GM21528 (cell line): ENCODE measurements around the gene CDR2.

ENCODE experiments used
- ATAC-seq: cut with Tn5 transposase; IDR thresholded peaks from one replicate; pipeline ENCODE4 v1.9.1; 2021; ENCODE audit warnings: mild to moderate bottlenecking, moderate library complexity; ENCODE audit not compliant: unreplicated experiment, low FRiP score

Gene CDR2

GRCh38 chr16:22325598-22326368 lies 48.6 kb downstream of the CDR2 start:
- ATAC-seq: no peak

- no peak for ATAC-seq
Observed at GRCh38 chr16:22324787-22325597, 49.4 kb downstream of the CDR2 start.

GRCh38 chr16:22323959-22324786 lies 50.2 kb downstream of the CDR2 start:
- no peak for ATAC-seq

GRCh38 chr16:22323173-22323958 lies 51.1 kb downstream of the CDR2 start:
- ATAC-seq: no peak

- ATAC-seq: no peak
Observed at GRCh38 chr16:22322741-22323140, 51.7 kb downstream of the CDR2 start.

- no peak for ATAC-seq
Observed at GRCh38 chr16:22322021-22322471, 52.4 kb downstream of the CDR2 start.

- no peak for ATAC-seq
Observed at GRCh38 chr16:22321340-22322001, 52.9 kb downstream of the CDR2 start.

- ATAC-seq: no peak
Observed at GRCh38 chr16:22320572-22321339, 53.7 kb downstream of the CDR2 start.

GRCh38 chr16:22318690-22319358 lies 55.6 kb downstream of the CDR2 start:
- no peak for ATAC-seq

GRCh38 chr16:22317625-22318024 lies 56.8 kb downstream of the CDR2 start:
- no peak for ATAC-seq

GRCh38 chr16:22317001-22317530 lies 57.4 kb downstream of the CDR2 start:
- ATAC-seq: no peak

GRCh38 chr16:22316411-22316811 lies 58.0 kb downstream of the CDR2 start:
- no peak for ATAC-seq

- ATAC-seq: no peak
Observed at GRCh38 chr16:22315979-22316378, 58.4 kb downstream of the CDR2 start.

GRCh38 chr16:22314661-22315626 lies 59.5 kb downstream of the CDR2 start:
- no peak for ATAC-seq

GRCh38 chr16:22313876-22314470 lies 60.4 kb downstream of the CDR2 start:
- ATAC-seq: no peak
